Caco-2 (cell line): ENCODE measurements around the gene EFHD1. TPM values are rescaled to one million over a fixed set of nuclear protein-coding genes. Genes with fewer than 3 reads are reported as not detected.
A peak's percentile ranks its signal among the peaks of the same experiment; 100 is the strongest.

Experiments used
- BruUV-seq: library from RNA; stranded (reverse); fragments of 400-500 nt; replicated peaks from 2 replicates; lab custom pipeline; 2021; lab: Mats Ljungman, UMichigan
- CTCF ChIA-PET: fragments of 300-600 bp; sonication (Branson Sonifier 250); formaldehyde crosslinking; loops from one replicate; lab custom pipeline; 2022; ENCODE audit warnings: antibody characterized with exemption; lab: Charles Lee
- POLR2A ChIA-PET: fragments of 300-600 bp; sonication (Branson Sonifier 250); formaldehyde crosslinking; loops from one replicate; lab custom pipeline; 2022; ENCODE audit warnings: antibody characterized with exemption; lab: Charles Lee
- DNase-seq, 2 experiments: peaks; one replicate each; pipeline versions ENCODE4 v3.0.0 to v3.0.0-alpha.2; 2020 to 2022
- H3K27me3 ChIP-seq: replicated peaks from 2 replicates; pipeline ENCODE4 v1.6.0; 2011; ENCODE audit warnings: low read length; ENCODE audit not compliant: control insufficient read depth, insufficient read depth
- H3K36me3 ChIP-seq: 2 replicates; pipeline ENCODE4 v1.5.1; 2011; ENCODE audit warnings: low read length; ENCODE audit not compliant: control insufficient read depth, insufficient read depth
- H3K4me1 ChIP-seq: fragments of 250-450 bp; sonication (Bioruptor Pico); 2 replicates; pipeline ENCODE4 v1.5.1; 2020; ENCODE audit warnings: mild to moderate bottlenecking
- H3K4me3 ChIP-seq: 2 replicates; pipeline ENCODE4 v1.5.1; 2011; ENCODE audit warnings: low read depth, mild to moderate bottlenecking, control low read depth, low read length
- H3K9me3 ChIP-seq: fragments of 250-450 bp; sonication (Bioruptor Pico); 2 replicates; pipeline ENCODE4 v1.5.1; 2020; ENCODE audit warnings: mild to moderate bottlenecking, moderate library complexity
- H3K27ac Mint-ChIP-seq: one replicate; pipeline ENCODE4 v1.8.0; 2022; ENCODE audit warnings: mixed read lengths; ENCODE audit not compliant: unreplicated experiment
- H3K27me3 Mint-ChIP-seq: one replicate; pipeline ENCODE4 v1.8.0; 2022; ENCODE audit warnings: mixed read lengths; ENCODE audit not compliant: insufficient read depth, unreplicated experiment
- H3K36me3 Mint-ChIP-seq: one replicate; pipeline ENCODE4 v1.8.0; 2022; ENCODE audit warnings: mild to moderate bottlenecking, mixed read lengths; ENCODE audit not compliant: insufficient read depth, unreplicated experiment
- H3K4me1 Mint-ChIP-seq: one replicate; pipeline ENCODE4 v1.8.0; 2022; ENCODE audit warnings: low read depth, mixed read lengths; ENCODE audit not compliant: unreplicated experiment
- H3K4me3 Mint-ChIP-seq: one replicate; pipeline ENCODE4 v1.8.0; 2022; ENCODE audit warnings: mild to moderate bottlenecking, moderate library complexity, mixed read lengths; ENCODE audit not compliant: unreplicated experiment
- H3K9me3 Mint-ChIP-seq: one replicate; pipeline ENCODE4 v1.8.0; 2022; ENCODE audit warnings: mixed read lengths; ENCODE audit not compliant: unreplicated experiment
- intact Hi-C: fragments of 100-400 bp; cut with micrococcal nuclease; formaldehyde crosslinking; loops from one replicate; pipeline ENCODE4 v1.10.0; 2022; ENCODE audit not compliant: unreplicated experiment
- total RNA-seq: library from RNA; stranded (reverse); gene quantifications from 2 replicates; pipeline ENCODE4 v1.2.3, GENCODE V29; 2022
- TF ChIP-seq, protein P1 (sequence below), 2 experiments: fragments of 200-600 bp in 1 of 2; IDR thresholded peaks; 1 replicate in 1 of 2; 2 replicates in 1 of 2; pipeline versions ENCODE4 v1.5.1 to v1.8.0; 2011 to 2022; ENCODE audit warnings: antibody characterized with exemption in 1 of 2, control low read depth in 1 of 2, inconsistent platforms in 1 of 2, low read depth in 1 of 2, low read length in 1 of 2, mild to moderate bottlenecking in 1 of 2, moderate library complexity in 1 of 2; ENCODE audit not compliant: insufficient read depth in 1 of 2, severe bottlenecking in 1 of 2, unreplicated experiment in 1 of 2

The EFHD1 gene
- total RNA-seq, 1 experiment from 2014 or later, result 4.2 TPM

DNA sequence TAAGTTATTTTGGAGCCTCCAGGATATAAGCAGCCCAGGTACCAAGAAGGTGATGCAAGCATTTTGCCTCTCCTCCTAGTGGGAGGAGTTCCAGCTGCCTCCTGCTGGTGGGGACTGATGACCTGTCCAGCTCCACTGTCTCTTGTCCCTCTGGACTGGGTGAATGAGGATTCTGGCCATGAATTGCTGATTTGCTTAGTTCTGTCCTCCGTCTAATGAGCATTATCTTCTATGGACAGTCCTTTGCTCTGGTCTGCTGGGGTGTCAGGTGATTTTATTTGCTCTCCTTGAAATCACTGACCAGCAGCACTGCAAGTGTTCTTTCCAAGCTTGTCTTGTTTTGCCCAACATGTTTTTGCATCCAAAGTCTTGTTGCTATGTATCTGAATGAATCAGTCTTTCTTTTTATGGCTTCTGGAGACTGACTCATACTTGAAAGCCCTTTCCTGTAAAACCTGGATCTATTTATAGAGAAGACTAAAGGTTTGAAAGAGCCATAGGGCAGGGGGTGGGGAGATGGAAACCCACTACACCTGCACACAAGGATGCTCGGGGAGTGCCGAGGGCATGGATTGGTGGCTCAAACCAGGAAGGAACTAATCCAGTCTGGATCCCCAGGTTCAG lies 40.5 kb upstream of the EFHD1 start:
- Mint-ChIP-seq H3K27ac (peak overlapping the region; percentile 55), H3K9me3 (no peaks in the 10 kb centered on the region), H3K36me3 (no peaks in the 10 kb centered on the region), H3K27me3 (no peaks in the 10 kb centered on the region), H3K4me1 (no peaks in the 10 kb centered on the region), H3K4me3 (no peak overlapping the region)
- Histone ChIP-seq H3K4me1 (no peaks in the 10 kb centered on the region), H3K27me3 (no peaks in the 10 kb centered on the region), H3K9me3 (no peaks in the 10 kb centered on the region), H3K4me3 (no peak overlapping the region), H3K36me3 (no peaks in the 10 kb centered on the region)
- no TSS peak for BruUV-seq
- TF ChIP-seq, protein P1, sequence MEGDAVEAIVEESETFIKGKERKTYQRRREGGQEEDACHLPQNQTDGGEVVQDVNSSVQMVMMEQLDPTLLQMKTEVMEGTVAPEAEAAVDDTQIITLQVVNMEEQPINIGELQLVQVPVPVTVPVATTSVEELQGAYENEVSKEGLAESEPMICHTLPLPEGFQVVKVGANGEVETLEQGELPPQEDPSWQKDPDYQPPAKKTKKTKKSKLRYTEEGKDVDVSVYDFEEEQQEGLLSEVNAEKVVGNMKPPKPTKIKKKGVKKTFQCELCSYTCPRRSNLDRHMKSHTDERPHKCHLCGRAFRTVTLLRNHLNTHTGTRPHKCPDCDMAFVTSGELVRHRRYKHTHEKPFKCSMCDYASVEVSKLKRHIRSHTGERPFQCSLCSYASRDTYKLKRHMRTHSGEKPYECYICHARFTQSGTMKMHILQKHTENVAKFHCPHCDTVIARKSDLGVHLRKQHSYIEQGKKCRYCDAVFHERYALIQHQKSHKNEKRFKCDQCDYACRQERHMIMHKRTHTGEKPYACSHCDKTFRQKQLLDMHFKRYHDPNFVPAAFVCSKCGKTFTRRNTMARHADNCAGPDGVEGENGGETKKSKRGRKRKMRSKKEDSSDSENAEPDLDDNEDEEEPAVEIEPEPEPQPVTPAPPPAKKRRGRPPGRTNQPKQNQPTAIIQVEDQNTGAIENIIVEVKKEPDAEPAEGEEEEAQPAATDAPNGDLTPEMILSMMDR (IDR thresholded peaks at IDR 0.05; ENCODE audit: insufficient read depth in 1 of 2, low read depth in 1 of 2, low read length in 1 of 2, severe bottlenecking in 1 of 2, unreplicated experiment in 1 of 2), result no peak
- DNase-seq, result peak in 1 of 2 experiments; percentile 17
- CTCF ChIA-PET, result no interaction called here
- POLR2A ChIA-PET, result no interaction called here
- intact Hi-C loops, result no loop called here

DNA sequence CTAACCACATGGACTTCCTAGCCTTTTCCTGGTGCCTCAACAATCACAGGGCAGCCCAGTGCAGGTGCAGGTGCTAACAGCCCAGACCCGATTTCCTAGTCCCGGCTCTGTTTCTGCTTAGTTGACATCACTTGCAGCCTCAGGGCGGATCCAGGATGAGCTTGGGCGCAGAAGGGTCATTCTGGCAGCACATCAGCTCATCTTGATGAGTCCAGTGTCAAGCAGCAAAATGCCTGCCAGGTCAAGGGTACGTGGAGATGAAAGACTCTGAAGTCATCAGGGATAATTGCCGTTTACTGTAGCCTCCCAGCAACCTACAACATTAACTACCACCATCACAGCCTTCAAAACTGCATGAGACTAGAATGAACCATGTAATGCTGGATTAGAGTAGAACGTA lies 39.4 kb upstream of the EFHD1 start:
- POLR2A ChIA-PET, result no interaction called here

DNA sequence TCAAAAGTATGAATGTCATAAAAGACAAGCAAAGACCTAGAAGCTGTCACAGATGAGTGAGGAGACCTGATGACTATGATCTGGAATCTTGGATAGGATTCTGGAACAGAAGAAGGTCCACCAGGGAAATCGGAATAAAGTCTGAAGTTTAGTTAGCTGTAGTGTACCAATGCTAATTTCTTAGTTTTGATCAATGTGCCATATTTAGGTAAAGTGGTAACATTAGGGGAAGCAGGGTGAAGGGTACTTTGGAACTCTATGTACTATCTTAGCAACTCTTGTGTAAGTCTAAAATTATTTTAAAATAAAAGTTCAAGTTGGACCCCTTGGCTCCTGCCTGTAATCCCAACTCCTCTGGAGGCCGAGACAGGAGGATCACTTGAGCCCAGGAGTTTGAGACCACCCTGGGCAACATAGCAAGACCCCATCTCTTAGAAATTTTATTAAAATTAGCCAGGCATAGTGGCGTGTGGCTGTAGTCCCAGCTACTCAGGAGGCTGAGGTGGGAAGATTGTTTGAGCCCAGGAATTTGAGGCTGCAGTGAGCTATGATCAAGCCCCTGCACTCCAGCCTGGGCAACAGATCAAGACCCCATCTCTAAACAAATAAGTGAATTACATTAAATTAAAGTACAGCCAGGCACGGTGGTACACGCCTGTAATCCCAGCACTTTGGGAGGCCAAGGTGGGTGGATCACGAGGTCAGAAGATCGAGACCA lies 35.9 kb upstream of the EFHD1 start:
- TF ChIP-seq, protein P1 (IDR thresholded peaks at IDR 0.05; ENCODE audit: insufficient read depth in 1 of 2, low read depth in 1 of 2, low read length in 1 of 2, severe bottlenecking in 1 of 2, unreplicated experiment in 1 of 2), result no peak
- no peaks in the 10 kb centered on the region for H3K9me3 Mint-ChIP-seq
- no TSS peak for BruUV-seq
- H3K4me3 ChIP-seq, result no peak overlapping the region
- no peaks in the 10 kb centered on the region for H3K9me3 ChIP-seq
- no peaks in the 10 kb centered on the region for H3K4me1 ChIP-seq
- H3K27me3 Mint-ChIP-seq, result no peaks in the 10 kb centered on the region
- H3K4me1 Mint-ChIP-seq, result no peaks in the 10 kb centered on the region
- CTCF ChIA-PET, result no interaction called here
- POLR2A ChIA-PET, result no interaction called here
- H3K36me3 ChIP-seq, result no peaks in the 10 kb centered on the region
- H3K27me3 ChIP-seq, result no peaks in the 10 kb centered on the region
- no peak overlapping the region for H3K4me3 Mint-ChIP-seq
- no peak for DNase-seq
- intact Hi-C loops, result no loop called here
- H3K27ac Mint-ChIP-seq, result no peak overlapping the region
- H3K36me3 Mint-ChIP-seq, result no peaks in the 10 kb centered on the region

More for the DNA sequence above, 39.4 kb upstream of the EFHD1 start:
- no peak overlapping the region for H3K4me3 Mint-ChIP-seq
- CTCF ChIA-PET, result no interaction called here
- H3K27me3 ChIP-seq, result no peaks in the 10 kb centered on the region
- no peaks in the 10 kb centered on the region for H3K36me3 ChIP-seq
- H3K4me1 Mint-ChIP-seq, result no peaks in the 10 kb centered on the region
- no peak overlapping the region for H3K4me3 ChIP-seq
- no peaks in the 10 kb centered on the region for H3K36me3 Mint-ChIP-seq
- no peaks in the 10 kb centered on the region for H3K4me1 ChIP-seq
- no peaks in the 10 kb centered on the region for H3K9me3 ChIP-seq
- no peak for DNase-seq
- H3K27me3 Mint-ChIP-seq, result no peaks in the 10 kb centered on the region
- H3K9me3 Mint-ChIP-seq, result no peaks in the 10 kb centered on the region
- BruUV-seq, result no TSS peak
- H3K27ac Mint-ChIP-seq, result no peak overlapping the region
- TF ChIP-seq, protein P1 (IDR thresholded peaks at IDR 0.05; ENCODE audit: insufficient read depth in 1 of 2, low read depth in 1 of 2, low read length in 1 of 2, severe bottlenecking in 1 of 2, unreplicated experiment in 1 of 2), result no peak
- intact Hi-C loops, result no loop called here
